Esophagus muscularis mucosa (tissue), 4 donors: ENCODE measurements around the gene CAMKMT. TPM values are rescaled to one million over a fixed set of nuclear protein-coding genes. Genes with fewer than 3 reads are reported as not detected.

Experiments used
- DNase-seq: peaks from one replicate; pipeline ENCODE4 v3.0.0-alpha.2; 2017; ENCODE audit errors: extremely low spot score
- H3K27ac ChIP-seq, 4 donors: fragments of 200-600 bp; sonication (generic); replicated peaks in 1 of 4; 1 replicate in 3 of 4; 2 replicates in 1 of 4; pipeline ENCODE4 v1.5.1; 2016 to 2019; ENCODE audit warnings: mild to moderate bottlenecking in 1 of 4
- H3K27me3 ChIP-seq, 4 donors: fragments of 200-600 bp; sonication (generic); one replicate each; pipeline versions ENCODE4 v1.5.1 to v1.6.0; 2016 to 2019
- H3K36me3 ChIP-seq, 4 donors: fragments of 200-600 bp; sonication (generic); one replicate each; pipeline ENCODE4 v1.5.1; 2016 to 2019
- H3K4me1 ChIP-seq, 4 donors: fragments of 200-600 bp; sonication (generic); one replicate each; pipeline ENCODE4 v1.5.1; 2016 to 2019
- H3K4me3 ChIP-seq, 4 donors: fragments of 200-600 bp; sonication (generic); 1 replicate in 2 of 4; 2 replicates in 2 of 4; pipeline ENCODE4 v1.5.1; 2016 to 2019; ENCODE audit warnings: mild to moderate bottlenecking in 4 of 4, moderate library complexity in 1 of 4
- H3K9me3 ChIP-seq, 4 donors: fragments of 200-600 bp; sonication (generic); 1 replicate in 3 of 4; 2 replicates in 1 of 4; pipeline ENCODE4 v1.5.1; 2016 to 2019
- EP300 ChIP-seq: sonication (generic); formaldehyde crosslinking; IDR thresholded peaks from one replicate; pipeline ENCODE4 v1.6.1; 2017; ENCODE audit warnings: antibody characterized with exemption
- POLR2A ChIP-seq: fragments of 450-650 bp; IDR thresholded peaks from one replicate; pipeline ENCODE4 v1.6.1; 2017; ENCODE audit warnings: antibody characterized with exemption, moderate library complexity, mild to moderate bottlenecking, low read depth
- POLR2AphosphoS5 ChIP-seq, 2 donors: sonication (generic); formaldehyde crosslinking; IDR thresholded peaks; one replicate each; pipeline ENCODE4 v1.6.1; 2017; ENCODE audit warnings: antibody characterized with exemption in 2 of 2
- WGBS: methylation state at CpG from one replicate; pipeline ENCODE4 v1.1.5; 2018; 5-methylcytosine and 5-hydroxymethylcytosine counted together
- intact Hi-C: fragments of 100-400 bp; cut with DNase I; formaldehyde crosslinking; loops from one replicate; pipeline ENCODE4 v1.15.1; 2023
- total RNA-seq, 4 donors: library from RNA; depleted of rRNA; stranded (reverse); fragments of >200 nt; gene quantifications; one replicate each; pipeline versions ENCODE4 v1.1.0 to v1.2.1, GENCODE V29; 2016
- TF ChIP-seq, protein P1 (sequence below), 3 experiments: fragments of 200-600 bp in 2 of 3; fragments of 450-650 bp in 1 of 3; sonication (generic) in 2 of 3; IDR thresholded peaks; one replicate each; pipeline ENCODE4 v1.5.1; 2017 to 2019; ENCODE audit warnings: antibody characterized with exemption in 3 of 3, mild to moderate bottlenecking in 2 of 3, moderate library complexity in 1 of 3

Gene CAMKMT
- total RNA-seq, 4 donors from 2014 or later: 5.8 to 8.3 (median 6.9) TPM

DNA sequence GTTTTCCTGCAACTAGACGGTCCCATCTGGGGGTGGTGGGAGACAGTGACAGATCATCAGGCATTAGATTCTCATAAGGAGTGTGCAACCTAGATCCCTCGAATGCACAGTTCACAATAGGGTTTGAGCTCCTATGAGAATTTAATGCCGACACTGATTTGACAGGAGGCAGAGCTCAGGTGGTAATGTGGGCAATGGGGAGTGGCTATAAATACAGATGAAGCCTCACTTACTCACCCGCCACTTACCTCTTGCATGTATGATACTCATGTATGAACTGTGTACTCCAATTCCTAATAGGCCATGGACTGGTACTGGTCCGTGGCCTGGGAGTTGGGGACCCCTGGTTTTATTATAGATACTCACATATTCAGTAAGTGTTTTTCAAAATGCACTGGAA is 457.3 kb downstream of the CAMKMT start:
- TF ChIP-seq EP300 (no peak), POLR2AphosphoS5 (IDR thresholded peaks at IDR 0.05) (no peak), POLR2A (no peak)
- TF ChIP-seq, protein P1, sequence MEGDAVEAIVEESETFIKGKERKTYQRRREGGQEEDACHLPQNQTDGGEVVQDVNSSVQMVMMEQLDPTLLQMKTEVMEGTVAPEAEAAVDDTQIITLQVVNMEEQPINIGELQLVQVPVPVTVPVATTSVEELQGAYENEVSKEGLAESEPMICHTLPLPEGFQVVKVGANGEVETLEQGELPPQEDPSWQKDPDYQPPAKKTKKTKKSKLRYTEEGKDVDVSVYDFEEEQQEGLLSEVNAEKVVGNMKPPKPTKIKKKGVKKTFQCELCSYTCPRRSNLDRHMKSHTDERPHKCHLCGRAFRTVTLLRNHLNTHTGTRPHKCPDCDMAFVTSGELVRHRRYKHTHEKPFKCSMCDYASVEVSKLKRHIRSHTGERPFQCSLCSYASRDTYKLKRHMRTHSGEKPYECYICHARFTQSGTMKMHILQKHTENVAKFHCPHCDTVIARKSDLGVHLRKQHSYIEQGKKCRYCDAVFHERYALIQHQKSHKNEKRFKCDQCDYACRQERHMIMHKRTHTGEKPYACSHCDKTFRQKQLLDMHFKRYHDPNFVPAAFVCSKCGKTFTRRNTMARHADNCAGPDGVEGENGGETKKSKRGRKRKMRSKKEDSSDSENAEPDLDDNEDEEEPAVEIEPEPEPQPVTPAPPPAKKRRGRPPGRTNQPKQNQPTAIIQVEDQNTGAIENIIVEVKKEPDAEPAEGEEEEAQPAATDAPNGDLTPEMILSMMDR (IDR thresholded peaks at IDR 0.05): no peak
- no peaks in the 10 kb centered on the region for H3K9me3 ChIP-seq
- H3K4me3 ChIP-seq: no peak overlapping the region
- no peaks in the 10 kb centered on the region for H3K4me1 ChIP-seq
- H3K36me3 ChIP-seq: no peaks in the 10 kb centered on the region
- intact Hi-C loops: no loop called here
- no peak for DNase-seq
- whole genome bisulfite sequencing: 63% methylated on average over 5 of the region's 5 CpGs
- peaks cover 0 to 14% (median 0%) of the 10 kb centered on the region in 4 donors for H3K27me3 ChIP-seq
- H3K27ac ChIP-seq: no peak overlapping the region

GRCh38 chr2:44821500-44821899 is 459.8 kb downstream of the CAMKMT start:
- DNase-seq: no peak
- WGBS: 66% methylated on average over 6 of the region's 6 CpGs
- Histone ChIP-seq H3K4me1 (no peaks in the 10 kb centered on the region), H3K27me3 (peaks cover 0 to 6% (median 0%) of the 10 kb centered on the region in 4 donors), H3K4me3 (no peak overlapping the region), H3K9me3 (no peaks in the 10 kb centered on the region), H3K36me3 (no peaks in the 10 kb centered on the region), H3K27ac (no peak overlapping the region)
- no peak for TF ChIP-seq POLR2A
- TF ChIP-seq POLR2AphosphoS5 (IDR thresholded peaks at IDR 0.05): no peak
- TF ChIP-seq EP300: no peak
- TF ChIP-seq, protein P1 (IDR thresholded peaks at IDR 0.05): no peak
- intact Hi-C loops: no loop called here

DNA sequence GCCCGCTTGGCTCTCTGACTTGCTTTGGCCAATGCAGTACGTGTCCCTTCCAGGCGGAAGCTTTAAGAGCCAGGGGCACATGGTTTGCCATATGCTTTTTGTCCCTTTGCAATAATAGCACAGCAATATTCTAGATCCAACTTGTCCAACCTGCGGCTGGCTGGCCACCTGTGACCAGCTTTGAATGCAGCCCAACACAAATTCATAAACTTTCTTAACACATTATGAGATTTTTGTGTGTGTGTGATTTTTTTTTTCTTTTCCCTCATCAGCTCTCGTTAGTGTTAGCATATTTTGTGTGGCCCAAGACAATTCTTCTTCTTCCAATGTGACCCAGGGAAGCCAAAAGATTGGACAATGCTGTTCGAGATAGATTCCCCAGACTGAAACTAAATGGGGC is 460.4 kb downstream of the CAMKMT start:
- intact Hi-C loops: no loop called here
- H3K4me3 ChIP-seq: no peak overlapping the region
- H3K27ac ChIP-seq: no peak overlapping the region
- H3K27me3 ChIP-seq: peaks cover 0 to 6% (median 0%) of the 10 kb centered on the region in 4 donors
- no peaks in the 10 kb centered on the region for H3K36me3 ChIP-seq
- DNase-seq: no peak
- H3K9me3 ChIP-seq: no peaks in the 10 kb centered on the region
- WGBS: 91% methylated on average over 6 of the region's 6 CpGs
- TF ChIP-seq POLR2AphosphoS5 (IDR thresholded peaks at IDR 0.05) (no peak), POLR2A (no peak), EP300 (no peak)
- TF ChIP-seq, protein P1 (IDR thresholded peaks at IDR 0.05): no peak
- no peaks in the 10 kb centered on the region for H3K4me1 ChIP-seq

Other genes starting within 250 kb of the CAMKMT start
- 10 to 100 TPM; 61.4 to 92.7 (median 75.8) TPM for gene PPM1B, start 193.1 kb upstream of the CAMKMT start, total RNA-seq
- under 1 TPM in 1 of 4 donors, not detected in 3; 0.17 TPM for gene SLC3A1, start 86.5 kb upstream of the CAMKMT start, total RNA-seq
- 10 to 100 TPM; 33.6 to 38.6 (median 35.3) TPM for gene PREPL, start 453 bp upstream of the CAMKMT start, total RNA-seq